HG02943 (cell line): ENCODE results near the gene MCM3AP.
"Not testable (repeated sequence)": the region's sequence is repeated elsewhere in the genome, so short reads cannot be mapped to it uniquely, and the experiment has no call there.

Source experiments
- ATAC-seq: cut with Tn5 transposase; IDR thresholded peaks from one replicate; pipeline ENCODE4 v1.9.1; 2021; ENCODE audit warnings: mild to moderate bottlenecking, low read depth, moderate library complexity; ENCODE audit not compliant: unreplicated experiment

The MCM3AP gene

DNA sequence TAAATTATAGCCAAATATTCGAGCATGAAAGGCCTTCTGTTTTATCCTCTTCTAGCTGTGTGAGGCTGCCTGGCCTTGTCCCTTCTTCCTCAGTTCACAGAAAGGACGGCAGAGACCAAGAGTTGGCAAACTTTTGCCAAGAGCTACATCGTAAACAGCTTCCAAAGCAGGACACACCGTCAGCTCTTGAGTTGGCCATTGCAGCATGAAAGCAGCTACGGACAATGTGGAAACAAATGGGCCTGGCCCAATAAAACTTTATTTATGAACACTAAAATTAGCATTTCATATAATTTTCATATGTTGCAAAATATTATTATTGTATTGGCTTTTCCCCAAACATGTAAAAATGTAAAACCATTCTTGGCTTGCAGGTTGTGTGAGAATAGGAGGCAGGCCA lies 27.5 kb upstream of the MCM3AP start:
- ATAC-seq, result no peak

- ATAC-seq, result no peak
Observed at GRCh38 chr21:46311568-46311967, 26.2 kb upstream of the MCM3AP start.

DNA sequence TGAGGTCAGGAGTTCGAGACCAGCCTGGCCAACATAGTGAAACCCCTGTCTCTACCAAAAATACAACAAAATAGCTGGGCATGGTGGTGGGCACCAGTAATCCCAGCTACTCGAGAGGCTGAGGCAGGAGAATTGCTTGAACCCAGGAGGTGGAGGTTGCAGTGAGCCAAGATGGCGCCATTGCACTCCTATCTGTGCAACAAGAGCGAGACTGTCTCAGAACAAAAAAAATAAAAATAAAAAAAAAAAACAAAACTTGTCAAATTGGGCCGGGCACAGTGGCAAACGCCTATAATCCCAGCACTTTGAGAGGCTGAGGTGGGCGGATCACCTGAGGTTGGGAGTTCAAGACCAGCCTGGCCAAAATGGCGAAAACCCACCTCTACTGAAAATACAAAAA lies 24.8 kb upstream of the MCM3AP start:
- ATAC-seq, result not testable (repeated sequence)

- ATAC-seq, result no peak
Observed at GRCh38 chr21:46308431-46308830, 23.0 kb upstream of the MCM3AP start.

- no peak for ATAC-seq
Observed at GRCh38 chr21:46307625-46308024, 22.2 kb upstream of the MCM3AP start.

DNA sequence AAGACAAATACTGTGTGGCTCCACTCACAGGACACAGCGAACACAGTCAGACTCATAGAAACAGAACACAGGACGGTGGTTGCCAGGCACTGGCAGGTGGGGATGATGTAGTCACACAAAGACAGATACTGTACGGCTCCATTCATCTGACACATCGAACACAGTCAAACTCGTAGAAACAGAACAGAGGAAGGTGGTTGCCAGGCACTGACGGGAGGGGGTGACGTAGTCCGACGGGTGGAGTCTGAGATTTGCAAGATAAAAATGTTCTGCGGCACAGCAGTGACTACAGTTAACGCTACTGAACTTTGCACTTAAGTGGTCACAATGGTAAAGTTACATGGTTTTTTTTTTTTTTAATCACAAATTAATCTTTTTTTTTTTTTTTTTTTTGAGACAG lies 19.5 kb upstream of the MCM3AP start:
- no peak for ATAC-seq

DNA sequence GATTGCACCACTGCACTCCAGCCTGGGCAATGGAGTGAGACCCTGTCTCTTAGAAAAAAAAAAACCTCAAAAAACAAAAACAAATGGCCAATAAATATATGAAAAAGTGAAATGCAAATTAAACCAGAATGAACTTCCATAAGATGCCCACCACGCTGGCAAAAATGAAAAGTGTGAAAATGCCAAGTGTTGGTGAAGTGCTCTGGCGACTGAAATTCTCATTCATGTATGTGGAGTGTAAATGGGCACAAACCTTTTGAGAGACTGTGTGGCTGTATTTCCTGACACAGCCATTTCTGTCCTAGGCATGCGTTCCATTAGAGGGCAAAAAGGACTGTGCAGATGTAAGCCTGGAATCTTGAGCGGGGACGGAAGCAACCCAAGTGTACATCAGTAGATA lies 19.0 kb upstream of the MCM3AP start:
- no peak for ATAC-seq

GRCh38 chr21:46301759-46302158 lies 16.3 kb upstream of the MCM3AP start:
- no peak for ATAC-seq

- no peak for ATAC-seq
Observed at GRCh38 chr21:46299167-46299566, 13.8 kb upstream of the MCM3AP start.

GRCh38 chr21:46297338-46298271 lies 12.2 kb upstream of the MCM3AP start:
- ATAC-seq, result no peak

GRCh38 chr21:46295996-46296752 lies 10.8 kb upstream of the MCM3AP start:
- ATAC-seq, result no peak

DNA sequence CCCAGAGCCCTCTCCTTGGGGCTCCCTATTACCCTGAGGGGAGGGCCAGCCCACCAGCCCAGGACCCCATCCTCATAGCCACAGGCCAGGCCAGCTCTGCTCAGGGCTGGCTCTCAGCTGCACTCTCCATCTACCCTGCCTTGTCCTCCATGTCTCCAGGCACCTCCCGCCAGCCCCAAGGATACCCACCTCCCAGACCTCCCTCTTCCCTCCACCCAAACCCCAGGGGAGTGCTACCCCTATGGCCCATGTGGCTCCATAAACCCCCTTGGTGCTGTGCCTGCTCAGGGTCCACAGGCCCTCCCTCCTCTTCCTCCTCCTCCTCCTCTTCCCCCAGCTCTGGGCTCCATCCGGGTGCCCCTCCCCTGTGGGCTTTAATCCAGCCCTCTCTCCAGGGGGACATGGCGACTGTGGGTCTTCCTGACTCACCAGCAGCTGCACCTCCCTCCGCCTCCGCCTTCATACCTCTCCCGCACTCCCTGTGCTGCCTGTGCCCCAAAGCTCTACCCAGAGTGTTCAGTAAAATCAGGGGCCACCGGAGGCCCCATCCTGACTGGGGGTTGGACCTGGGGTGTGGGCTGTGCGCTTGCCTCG lies 9.9 kb upstream of the MCM3AP start:
- ATAC-seq, result no peak

GRCh38 chr21:46294647-46295176 lies 9.3 kb upstream of the MCM3AP start:
- ATAC-seq, result no peak

DNA sequence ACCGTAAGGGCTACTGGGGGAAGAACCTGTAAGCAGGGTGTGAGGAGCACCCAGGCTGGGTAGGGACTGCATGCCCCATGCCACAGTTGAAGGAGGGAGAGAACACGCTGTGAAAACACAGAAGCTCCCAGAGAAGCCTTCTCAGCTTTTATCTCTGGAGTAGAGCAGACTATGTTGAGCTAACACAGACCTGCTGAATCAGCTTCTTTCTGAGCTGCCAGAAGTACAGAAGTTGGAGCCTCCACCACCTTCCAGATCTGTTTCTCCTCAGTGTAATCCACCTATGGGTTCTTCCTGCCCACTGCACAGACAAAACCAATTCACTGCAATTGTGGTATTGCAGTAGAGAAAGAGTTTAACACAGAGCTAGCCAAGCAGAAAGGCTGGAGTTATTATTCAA lies 6.2 kb upstream of the MCM3AP start:
- ATAC-seq, result no peak

- ATAC-seq, result no peak
Observed at GRCh38 chr21:46289655-46290179, 4.3 kb upstream of the MCM3AP start.

GRCh38 chr21:46287541-46287940 lies 2.1 kb upstream of the MCM3AP start:
- no peak for ATAC-seq

DNA sequence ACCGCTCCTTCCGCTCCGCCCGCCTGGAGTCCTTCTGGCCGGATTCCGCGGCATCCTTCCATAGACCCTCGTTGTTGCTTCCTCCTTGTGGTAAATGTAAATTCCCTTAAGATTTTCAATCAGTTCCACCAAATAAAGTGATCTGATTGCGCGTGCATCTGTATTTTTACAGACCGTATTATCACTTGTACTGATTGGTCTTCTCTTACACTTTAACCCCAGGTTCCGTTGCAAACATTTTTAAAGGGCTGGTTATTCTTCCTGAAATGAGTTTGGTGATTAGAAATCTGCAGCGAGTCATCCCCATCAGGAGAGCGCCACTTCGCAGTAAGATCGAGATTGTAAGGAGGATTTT lies 1.2 kb upstream of the MCM3AP start:
- ATAC-seq, result no peak

DNA sequence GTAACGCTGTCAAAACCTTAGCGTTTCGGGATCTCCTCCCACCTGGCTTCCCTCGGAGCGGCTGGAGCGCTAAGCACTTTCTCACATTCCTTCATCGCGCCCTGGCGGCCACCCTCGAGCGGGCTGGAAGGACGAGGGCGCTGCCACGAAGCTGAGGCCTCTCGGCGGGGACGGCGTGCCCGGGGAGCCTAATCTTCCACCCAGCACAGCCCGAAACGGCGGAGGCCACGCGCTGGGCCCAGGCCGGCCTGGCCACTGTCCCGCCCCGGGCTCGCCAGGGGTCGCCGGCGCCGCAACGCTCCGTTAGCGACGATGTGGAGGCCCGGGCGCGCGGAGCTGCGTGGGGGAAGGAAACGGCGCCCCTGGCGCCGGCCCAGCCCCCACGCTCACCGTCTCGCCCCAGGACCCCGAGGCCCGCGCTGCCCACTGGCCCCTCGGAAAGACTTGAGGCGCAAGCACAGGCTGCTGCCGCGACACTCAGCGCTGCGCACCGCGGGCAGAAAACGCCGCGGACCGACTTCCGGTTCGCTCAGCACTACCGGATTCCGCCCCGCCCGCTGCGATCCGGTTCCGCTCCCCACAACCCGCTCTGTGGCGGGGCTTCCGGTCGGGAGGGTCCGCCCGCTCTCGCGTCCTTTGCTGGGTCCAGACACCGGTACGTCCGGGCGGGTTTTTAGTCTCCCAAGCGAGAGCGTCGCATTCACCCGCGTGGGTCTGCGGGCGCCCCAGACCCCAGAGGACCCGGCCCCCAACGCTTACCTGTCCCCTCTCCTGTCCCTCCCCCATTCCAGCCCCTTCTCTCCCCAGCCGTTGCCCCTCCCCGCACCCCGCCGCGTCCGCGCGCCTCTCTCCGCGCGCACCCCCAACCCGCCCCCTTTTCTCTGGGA lies 593 bp upstream of the MCM3AP start, which contains the start of gene YBEY:
Gene YBEY (plus strand): TSS at position 582 of the 887 bp plus-strand sequence. CDS start 572 bp downstream, outside the sequence.
- peak; percentile 81 for ATAC-seq

DNA sequence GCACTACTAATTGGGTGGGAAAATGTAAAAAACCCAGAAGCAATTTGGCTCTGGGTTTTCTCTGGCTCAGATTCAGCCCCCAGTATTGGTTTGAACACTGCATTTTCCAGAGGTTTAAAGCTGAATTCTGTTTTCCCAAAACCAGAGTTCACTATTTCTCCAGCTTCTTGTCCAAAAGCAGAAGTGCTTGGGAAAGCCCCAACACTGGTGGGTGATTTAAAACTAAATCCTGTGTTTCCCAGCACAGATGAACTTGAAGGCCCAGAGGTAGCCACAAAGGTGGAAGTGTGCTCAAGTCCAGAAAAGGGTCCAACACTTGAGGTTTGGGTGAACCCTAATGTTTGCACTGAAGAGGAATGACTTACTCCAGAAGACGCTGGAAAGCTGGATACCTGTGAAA lies 678 bp downstream of the MCM3AP start:
- ATAC-seq, result no peak
